GM21717 (cell line): Measurements from ENCODE around the gene OST4.

Source experiments
- ATAC-seq: cut with Tn5 transposase; IDR thresholded peaks from one replicate; pipeline ENCODE4 v1.9.1; 2021; ENCODE audit warnings: mild to moderate bottlenecking, moderate library complexity; ENCODE audit not compliant: unreplicated experiment

Gene OST4

DNA sequence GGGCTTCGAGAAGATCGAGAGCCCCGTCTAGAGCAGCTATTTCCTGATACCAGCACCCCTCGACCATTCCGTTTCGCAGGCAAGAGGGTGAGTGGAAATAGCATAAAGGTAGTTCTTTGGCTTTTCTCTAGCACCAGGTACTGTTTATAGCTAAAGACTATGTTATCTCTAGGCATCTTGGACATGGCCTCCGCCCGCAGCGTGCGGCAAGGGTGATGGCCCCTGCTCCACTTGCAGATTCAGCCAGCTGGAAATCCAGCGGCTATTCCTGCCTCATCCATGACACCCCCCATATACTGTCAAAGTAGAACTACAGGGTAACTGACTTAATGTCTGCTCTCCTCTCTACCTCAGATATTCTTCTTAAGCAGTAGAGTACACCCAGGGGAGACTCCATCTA, 16.7 kb downstream of the OST4 start:
- no peak for ATAC-seq

DNA sequence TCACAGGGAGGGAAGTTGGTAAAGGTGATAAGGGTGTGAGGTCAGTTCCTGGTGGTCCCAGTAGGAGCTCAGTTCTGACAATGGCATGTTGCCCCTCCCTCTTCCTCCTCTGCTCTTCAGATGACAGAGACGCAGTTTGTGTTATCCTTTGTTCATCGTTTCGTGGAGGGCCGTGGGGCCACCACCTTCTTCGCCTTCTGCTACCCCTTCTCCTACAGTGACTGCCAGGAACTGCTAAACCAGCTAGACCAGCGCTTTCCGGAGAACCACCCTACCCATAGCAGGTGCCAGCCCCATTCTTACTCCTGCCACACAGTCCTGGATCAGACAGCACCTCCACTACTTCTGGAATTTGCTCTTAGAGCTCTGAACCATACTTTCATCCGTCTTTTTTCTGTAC, 17.7 kb downstream of the OST4 start:
- no peak for ATAC-seq

DNA sequence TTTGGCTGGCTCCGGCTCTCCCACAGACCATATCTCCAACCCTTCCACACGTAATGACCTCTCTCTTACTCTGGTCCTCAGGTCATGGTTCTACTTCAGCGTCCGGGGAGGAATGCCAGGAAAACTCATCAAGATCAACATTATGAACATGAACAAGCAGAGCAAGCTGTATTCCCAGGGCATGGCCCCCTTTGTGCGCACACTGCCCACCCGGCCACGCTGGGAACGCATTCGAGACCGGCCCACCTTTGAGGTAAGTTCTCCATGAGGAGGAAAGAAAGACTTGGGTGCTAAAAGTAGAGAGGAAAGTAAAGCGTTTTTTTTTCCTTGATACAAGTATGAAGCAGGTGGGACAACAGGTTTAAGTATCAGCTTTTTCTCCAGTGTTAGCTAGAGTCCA, 18.1 kb downstream of the OST4 start:
- ATAC-seq = no peak

DNA sequence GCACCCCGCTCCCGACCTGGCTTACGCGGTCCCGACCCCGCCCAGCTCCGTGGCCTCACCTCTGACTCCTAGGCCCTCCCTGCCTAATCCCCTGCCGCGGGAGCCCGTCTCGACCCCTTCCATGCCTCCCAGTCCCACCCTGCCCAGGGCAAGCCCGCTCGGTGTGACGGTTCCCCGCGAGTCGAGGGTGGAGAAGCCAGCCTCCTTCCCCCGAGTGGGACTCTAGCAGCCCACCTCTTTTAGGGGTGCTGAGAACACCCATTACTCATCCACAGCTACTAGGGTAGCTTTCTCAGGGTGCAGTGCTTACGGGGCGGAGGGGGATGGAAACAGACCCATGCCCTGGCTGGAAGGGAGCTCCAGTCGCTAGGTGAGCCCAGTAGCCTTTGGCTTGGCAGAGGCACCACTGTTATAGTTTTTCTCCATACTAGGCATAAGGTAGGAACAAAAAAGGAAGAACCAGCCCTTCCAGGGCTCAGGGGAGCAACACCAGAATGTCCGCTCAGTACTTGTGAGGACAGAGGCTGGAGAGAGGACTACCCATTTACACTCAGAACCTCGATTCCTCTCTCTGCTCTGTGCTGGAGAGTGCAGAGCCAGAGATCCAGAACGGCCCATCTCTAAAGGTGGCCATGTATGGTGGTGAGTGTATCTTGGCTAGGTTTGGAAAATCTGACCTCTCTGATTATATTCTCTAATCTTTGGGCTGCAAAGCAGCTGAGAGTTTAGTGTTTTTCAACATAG, 19.4 kb downstream of the OST4 start:
- no peak for ATAC-seq

DNA sequence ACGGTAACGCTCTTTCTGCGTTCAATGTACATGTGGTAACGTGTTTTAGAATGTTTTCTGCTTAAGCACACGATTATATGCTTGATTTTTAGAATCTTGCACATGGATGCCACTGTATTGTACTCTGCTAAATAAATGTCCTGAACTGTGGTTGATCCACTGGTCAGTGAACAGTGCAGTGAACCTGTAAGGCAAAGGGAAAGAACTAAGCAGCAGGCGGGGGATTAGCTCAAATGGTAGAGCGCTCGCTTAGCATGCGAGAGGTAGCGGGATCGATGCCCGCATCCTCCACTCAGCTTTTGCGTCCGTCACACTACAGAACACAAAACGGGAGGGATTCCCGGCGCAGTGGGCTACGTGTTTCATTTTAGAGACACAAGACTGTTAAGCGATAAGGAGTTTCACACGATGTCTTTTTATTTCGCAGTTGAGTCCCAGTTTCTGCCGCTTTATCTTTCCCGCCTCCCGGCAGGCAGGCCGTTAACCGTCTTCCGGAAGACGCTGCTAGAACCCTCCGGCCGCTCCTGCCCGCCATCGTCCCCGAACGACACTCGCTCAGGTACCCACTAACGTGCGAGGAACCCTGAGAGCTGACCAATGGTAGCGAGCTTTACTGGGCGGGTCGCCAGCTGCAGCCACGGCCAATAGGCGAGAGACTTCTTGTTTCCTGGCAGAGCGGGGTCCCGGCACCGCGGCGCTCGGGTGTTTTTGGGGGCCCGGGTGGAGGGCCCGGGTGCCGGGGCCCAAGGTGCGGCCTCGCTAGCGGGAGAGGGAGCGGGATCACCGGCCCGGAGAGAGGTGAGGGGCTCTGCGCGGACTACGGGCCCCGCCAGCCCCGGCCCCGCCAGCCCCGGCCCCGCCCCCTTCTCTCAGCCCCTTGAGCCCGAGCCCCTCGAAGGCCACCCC, 20.2 kb downstream of the OST4 start, which contains the start of gene AGBL5:
Gene AGBL5 (plus strand): TSS at position 673 of the 906 bp plus-strand sequence. CDS start 1,291 bp downstream, outside the sequence.
- peak; percentile 58 for ATAC-seq

DNA sequence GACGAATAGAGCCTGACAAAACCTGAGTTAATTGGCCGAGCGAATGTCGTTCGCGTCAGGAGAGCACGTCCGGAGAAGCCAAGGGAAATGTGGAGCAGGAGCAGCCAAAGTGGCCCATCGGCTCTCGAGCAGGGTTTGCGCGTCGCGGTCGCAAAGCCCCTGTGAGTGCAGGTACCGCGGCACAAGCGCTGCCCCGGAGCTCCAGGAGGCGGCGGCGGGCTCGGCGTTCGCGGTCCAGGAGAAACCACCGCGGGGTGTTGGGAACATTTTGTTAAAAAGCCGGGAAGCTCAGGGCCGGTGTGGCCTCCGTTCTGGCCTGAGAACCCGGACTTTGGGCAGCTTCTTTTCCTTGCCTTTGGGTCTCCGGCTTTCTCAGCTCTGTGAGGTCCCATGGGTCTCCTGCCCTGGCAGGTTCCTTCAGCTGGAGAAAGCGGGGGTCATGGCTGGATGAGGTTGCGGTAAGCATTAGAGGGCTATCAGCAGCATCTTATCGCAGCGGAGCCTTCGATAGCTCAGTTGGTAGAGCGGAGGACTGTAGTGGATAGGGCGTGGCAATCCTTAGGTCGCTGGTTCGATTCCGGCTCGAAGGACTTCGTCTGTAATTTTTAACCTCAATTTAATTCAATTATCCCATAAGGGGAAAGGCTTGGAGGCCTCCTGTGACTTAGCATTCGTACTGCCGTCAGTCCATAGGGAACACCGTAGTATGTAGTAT, 21.0 kb downstream of the OST4 start:
- ATAC-seq = peak; percentile 61

DNA sequence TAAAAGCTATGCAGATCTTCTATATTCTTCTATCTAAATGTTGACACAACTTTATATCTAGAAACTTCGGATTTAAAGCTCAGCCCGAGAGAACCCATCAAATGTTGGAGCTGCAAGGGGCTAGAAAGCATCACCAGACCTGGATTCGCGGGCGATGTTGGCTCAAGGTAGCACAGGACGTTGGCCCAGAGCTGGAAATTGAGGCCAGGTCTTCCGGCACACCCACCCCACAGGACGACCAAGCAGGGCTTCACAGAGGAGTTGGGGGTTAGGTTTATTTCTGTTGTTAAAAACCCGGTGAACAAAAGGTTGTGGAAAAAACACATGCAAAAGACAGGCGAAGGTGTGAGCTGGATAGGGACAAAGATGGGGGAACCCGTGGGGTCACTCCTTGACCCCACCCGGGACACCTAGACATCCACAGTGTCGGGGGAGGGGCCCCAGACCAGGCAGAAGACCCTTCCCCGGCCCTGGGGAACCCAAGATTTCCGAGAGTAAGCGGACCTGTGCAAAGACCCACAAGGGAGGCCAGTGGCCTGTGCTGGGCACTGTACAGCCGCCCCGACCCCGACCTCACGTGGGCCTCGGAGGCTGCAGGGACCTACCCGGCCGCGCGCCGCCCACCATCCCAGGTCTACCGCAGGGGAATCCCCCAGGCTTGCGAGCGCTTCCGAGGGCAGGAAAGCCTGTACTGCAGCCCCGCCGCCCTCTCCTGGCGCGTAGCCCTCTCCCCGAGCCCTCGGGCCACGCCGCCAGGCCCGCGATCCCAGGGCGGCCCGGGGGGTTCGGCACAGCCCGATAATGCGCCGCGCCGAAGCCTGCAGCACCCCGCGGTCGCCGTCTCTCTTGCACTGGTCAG, 21.8 kb downstream of the OST4 start:
- peak; percentile 13 for ATAC-seq

DNA sequence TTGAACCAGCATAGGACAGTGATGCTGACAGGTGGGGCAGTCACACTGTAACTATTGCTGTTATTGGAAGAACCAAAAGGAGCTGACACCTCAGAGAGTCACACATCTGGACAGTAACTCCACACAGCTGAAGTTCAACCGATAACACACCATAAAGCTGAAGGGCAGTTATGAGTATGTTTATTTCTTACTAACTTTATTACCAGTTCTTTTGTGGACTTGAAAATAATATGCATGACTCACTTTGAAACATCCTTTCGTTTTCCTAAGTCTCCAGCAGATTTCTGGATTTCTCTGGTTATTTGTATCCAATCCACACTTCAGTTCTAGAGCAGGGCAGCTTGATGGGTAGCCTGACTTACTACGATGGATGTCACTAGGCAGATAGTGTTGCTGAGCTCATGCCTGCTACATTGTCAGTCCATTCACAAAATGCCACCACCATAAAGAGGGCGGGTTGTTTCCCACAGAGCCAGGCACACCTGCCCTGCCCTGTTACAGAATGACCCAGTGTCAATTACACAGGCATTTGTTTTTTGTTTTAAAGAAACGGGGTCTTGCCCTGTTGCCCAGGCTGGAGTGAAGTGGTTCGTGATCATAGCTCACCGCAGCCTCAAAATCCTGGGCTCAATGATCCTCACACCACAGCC, 28.3 kb downstream of the OST4 start:
- ATAC-seq = no peak

DNA sequence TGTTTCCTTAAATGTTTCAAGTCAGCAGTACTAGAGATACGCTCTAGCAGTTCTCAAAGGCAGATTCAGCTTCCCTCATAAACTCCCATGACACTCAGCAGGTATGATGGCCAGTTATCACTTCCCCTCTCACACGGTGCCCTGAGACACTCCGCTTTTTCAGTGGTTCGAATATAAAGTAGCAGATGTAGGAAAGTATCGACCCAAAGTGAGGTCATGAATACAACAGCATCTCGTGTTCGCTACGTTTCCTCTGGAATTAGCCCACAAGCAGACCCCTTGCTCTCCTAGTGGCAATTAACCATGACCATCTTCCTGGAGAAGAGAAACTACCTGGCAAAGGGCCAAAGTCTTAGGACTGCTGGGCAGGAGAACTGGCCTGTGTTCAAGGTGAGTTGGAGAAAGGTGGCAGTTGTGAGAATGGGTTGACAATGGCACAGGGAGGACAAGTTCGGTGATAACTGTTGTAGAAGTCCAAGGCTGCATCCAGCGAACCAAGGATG, 29.2 kb downstream of the OST4 start:
- ATAC-seq = no peak

DNA sequence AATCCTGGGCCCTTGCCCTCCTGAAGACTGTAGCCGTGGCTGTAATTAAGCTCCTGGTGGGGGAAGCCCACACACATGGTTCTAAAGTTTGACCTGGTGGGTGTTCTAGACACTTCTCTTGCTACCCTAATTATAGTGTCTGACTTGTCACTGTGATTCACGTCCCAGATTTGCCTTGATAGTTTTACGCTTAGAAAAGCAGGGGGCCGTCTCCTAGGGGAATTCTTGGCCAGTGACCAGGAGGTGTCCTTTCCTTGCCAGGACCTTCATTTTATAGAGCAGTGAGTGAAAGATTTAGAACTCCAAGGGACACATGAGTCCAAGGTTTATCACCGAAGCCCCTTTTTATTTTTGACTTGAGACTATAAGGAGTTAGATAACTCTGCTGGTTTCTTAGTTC, 29.7 kb downstream of the OST4 start:
- ATAC-seq = no peak

DNA sequence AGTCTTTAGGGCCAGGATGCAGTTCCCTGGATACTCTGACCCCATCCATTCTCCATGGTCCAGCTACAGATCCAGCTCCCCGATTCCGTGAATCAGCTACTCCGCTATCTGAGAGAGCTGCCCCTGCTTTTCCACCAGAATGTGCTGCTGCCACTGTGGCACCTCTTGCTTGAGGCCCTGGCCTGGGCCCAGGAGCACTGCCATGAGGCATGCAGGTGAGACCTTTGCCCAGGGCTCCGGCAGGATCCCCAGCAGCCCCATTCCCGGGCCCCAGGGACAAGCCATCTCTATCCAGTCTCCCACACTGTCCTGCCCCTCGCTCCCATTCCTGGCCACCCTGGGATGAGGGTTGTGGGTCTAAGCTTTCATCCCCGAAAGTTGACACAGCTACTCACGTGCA, 31.2 kb downstream of the OST4 start:
- no peak for ATAC-seq

DNA sequence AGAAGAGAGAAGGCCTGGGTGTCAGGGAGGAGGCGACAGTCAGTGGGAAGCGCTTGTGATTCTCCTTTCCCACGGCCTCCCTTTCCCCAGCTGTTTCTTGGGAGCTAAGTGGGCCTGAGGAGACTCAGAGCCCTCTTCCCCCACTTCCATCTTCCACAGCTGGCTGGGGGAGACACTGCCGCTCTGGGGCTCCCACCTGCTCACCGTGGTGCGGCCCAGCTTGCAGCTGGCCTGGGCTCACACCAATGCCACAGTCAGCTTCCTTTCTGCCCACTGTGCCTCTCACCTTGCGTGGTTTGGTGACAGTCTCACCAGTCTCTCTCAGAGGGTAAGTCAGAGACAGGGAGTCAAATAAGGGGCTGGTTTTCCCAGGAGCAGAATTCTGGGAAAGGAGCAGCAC, 31.6 kb downstream of the OST4 start:
- no peak for ATAC-seq

DNA sequence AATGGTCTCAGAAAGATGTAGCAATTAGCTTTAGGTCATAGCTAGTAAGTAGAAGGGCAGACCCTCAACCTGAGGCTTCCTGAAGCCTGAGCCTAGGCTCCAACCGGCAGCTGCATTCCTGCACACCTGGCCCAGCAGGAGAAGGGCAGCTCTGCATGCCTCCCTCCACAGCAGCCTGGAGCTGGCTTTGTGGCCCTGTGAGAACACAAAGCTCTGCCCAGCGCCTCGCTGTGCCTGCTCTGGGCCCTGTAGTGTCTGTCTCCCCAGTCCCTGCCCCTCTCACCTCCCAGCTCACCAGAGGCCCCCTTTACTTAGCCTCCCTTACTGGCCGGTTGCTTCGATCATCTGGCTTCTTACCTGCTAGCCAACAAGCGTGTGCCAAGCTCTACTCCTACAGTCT, 32.0 kb downstream of the OST4 start:
- no peak for ATAC-seq

DNA sequence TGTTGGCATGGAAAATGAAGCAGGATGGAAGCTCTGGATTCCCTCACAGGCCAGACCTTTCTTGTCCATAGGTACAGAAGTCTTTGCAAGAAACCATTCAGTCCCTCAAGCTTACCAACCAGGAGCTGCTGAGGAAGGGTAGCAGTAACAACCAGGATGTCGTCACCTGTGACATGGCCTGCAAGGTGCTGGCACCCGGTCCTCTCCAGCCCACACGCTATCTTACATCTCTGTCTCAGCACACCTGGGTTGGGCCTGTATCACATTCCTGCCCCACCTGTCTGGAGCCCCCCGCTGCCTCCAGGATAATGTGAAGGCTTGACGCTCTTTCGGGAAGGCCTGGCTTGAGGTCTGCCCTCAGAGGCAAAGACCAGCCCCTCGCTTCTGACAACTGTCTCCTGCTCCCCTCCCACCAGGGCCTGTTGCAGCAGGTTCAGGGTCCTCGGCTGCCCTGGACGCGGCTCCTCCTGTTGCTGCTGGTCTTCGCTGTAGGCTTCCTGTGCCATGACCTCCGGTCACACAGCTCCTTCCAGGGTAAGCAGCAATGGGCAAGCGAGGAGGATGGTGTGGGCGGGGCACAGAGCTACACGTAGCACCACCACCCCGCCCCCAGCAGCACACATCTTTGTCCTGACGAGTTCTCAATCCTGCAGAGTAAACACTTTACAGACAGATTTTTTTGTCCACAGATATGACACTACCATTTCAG, 32.7 kb downstream of the OST4 start:
- ATAC-seq = no peak

DNA sequence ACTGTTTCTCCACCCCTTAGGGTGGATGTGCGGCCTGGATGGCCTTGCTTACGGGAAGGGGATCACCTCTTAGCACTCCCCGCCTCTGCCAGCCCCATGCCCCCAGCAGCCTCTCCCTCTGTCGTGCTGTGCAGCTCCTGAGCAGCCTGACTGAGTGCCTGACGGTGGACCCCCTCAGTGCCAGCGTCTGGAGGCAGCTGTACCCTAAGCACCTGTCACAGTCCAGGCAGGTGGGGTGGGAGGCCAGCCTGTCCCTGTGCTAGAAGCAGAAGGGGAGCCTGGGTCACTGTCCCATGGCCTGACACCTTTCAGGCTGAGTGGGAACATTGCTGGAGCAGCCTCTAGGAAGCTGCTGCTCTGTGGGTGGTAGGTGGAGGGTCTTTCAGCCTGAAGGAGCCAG, 33.4 kb downstream of the OST4 start:
- ATAC-seq = no peak

DNA sequence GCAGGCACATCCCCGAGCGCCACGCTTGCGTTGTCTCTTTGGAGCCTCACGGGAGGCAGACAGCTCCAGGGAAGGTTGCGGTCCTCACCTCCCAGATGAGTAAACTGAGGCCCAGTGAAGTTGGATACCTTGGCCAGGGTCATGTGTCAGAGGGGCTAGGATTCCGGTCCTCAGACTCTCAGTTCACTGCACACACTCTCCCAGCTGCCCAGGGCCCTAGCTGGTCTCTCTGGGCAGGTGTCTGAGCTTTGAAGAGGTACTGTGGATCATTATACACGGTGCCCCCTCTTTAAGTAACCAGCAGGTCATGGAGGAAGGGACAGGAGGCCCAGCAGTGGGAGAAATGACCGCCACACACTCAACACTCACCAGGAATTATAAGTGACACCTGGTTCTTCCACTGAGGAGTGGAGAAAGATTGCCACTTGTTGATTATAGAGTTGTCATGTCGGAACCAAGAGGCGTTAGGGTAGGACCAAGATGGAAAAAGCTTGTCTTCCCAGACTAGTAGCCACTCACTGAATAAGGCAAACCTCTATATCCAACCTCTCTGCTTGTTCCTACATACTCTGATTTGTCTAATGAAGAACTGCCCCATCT, 38.1 kb downstream of the OST4 start:
- ATAC-seq = peak; percentile 6

DNA sequence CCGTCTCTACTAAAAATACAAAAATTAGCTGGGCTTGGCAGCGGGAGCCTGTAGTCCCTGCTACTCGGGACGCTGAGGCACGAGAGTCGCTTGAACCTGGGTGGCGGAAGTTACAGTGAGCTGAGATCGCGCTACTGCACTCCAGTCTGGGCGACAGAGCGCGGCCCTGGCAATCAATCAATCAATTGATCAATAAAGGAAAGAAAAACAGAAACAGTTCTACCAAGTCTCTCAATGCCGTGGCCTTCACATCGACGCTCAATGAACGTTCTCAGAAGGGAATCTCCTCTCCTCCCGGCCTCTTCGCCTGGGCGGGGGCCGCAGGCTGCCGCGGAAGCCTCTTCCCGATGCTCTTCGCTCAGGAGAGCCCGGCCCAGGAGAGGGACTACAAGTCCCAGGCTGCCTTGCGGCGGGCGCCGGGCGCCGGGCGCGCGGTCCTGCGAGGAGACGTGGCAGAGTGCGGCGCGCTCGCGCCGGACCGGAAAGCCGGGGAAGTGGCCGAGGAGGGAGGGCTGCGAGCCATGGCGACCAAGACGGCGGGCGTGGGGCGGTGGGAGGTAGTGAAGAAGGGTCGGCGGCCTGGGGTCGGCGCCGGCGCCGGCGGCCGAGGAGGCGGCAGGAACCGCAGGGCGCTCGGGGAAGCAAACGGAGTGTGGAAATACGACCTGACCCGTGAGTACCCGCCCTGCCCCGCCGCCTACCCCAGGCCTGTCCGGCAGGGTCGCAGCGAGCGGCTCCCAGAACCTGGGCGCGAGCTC, 38.8 kb downstream of the OST4 start, which contains the start of gene TMEM214:
Gene TMEM214 (plus strand): TSS at position 471 of the 758 bp plus-strand sequence. CDS start 51 bp downstream, at position 522.
- ATAC-seq = peak; percentile 83

DNA sequence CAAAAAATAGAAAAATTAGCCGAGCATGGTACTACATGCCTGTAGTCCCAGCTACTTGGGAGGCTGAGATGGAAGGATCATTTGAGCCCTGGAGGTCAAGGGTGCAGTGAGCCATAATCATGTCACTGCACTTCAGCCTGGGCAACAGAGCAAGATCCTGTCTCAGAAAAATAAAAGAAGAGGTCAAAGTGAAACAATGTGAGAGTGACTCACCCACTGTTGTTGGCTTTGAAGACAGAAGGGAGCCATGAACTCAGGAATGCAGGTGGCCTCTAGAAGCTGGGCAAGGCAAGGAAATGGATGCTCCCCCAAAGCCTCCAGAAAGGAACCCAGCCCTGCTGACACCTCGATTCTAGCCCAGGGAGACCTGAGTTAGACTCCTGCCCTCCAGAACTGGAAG, 42.4 kb downstream of the OST4 start:
- ATAC-seq = no peak
